ENCODE measurements around the gene TMEM120A. TPM values are rescaled to one million over a fixed set of nuclear protein-coding genes. Genes with fewer than 3 reads are reported as not detected.

The TMEM120A gene
- total RNA-seq, 1 donor = 10.9 TPM

- Histone ChIP-seq H3K9me3 (ENCODE audit: low read depth, low read length) (no peaks in the 10 kb centered on the region), H3K27me3 (ENCODE audit: insufficient read depth, low read length) (no peaks in the 10 kb centered on the region), H3K4me1 (ENCODE audit: insufficient read depth, low read length) (no peaks in the 10 kb centered on the region)
Measured at GRCh38 chr7:75961218-75961617, 33.2 kb downstream of the TMEM120A start.

GRCh38 chr7:75960372-75960771 lies 34.0 kb downstream of the TMEM120A start:
- H3K27me3 ChIP-seq (ENCODE audit: insufficient read depth, low read length) = no peaks in the 10 kb centered on the region
- H3K4me3 ChIP-seq (ENCODE audit: low read length) = no peak overlapping the region
- no peaks in the 10 kb centered on the region for H3K4me1 ChIP-seq (ENCODE audit: insufficient read depth, low read length)
- H3K9me3 ChIP-seq (ENCODE audit: low read depth, low read length) = no peaks in the 10 kb centered on the region

More at GRCh38 chr7:75961218-75961617, 33.2 kb downstream of the TMEM120A start:
- no peak overlapping the region for H3K4me3 ChIP-seq (ENCODE audit: low read length)

- Histone ChIP-seq H3K27me3 (ENCODE audit: insufficient read depth, low read length) (no peaks in the 10 kb centered on the region), H3K4me3 (ENCODE audit: low read length) (no peak overlapping the region), H3K9me3 (ENCODE audit: low read depth, low read length) (no peaks in the 10 kb centered on the region), H3K4me1 (ENCODE audit: insufficient read depth, low read length) (peaks cover 6% of the 10 kb centered on the region)
Measured at GRCh38 chr7:75958802-75959543, 35.4 kb downstream of the TMEM120A start.

- H3K4me3 ChIP-seq (ENCODE audit: low read length) = no peak overlapping the region
- H3K4me1 ChIP-seq (ENCODE audit: insufficient read depth, low read length) = peaks cover 15% of the 10 kb centered on the region
- no peaks in the 10 kb centered on the region for H3K27me3 ChIP-seq (ENCODE audit: insufficient read depth, low read length)
- H3K9me3 ChIP-seq (ENCODE audit: low read depth, low read length) = no peaks in the 10 kb centered on the region
Measured at GRCh38 chr7:75957021-75957736, 37.2 kb downstream of the TMEM120A start.

- peaks cover 26% of the 10 kb centered on the region for H3K4me1 ChIP-seq (ENCODE audit: insufficient read depth, low read length)
- H3K27me3 ChIP-seq (ENCODE audit: insufficient read depth, low read length) = no peaks in the 10 kb centered on the region
- H3K9me3 ChIP-seq (ENCODE audit: low read depth, low read length) = no peaks in the 10 kb centered on the region
- H3K4me3 ChIP-seq (ENCODE audit: low read length) = no peak overlapping the region
Measured at GRCh38 chr7:75955331-75955955, 39.0 kb downstream of the TMEM120A start.

- Histone ChIP-seq H3K4me3 (ENCODE audit: low read length) (no peak overlapping the region), H3K9me3 (ENCODE audit: low read depth, low read length) (no peaks in the 10 kb centered on the region), H3K4me1 (ENCODE audit: insufficient read depth, low read length) (peaks cover 32% of the 10 kb centered on the region), H3K27me3 (ENCODE audit: insufficient read depth, low read length) (no peaks in the 10 kb centered on the region)
Measured at GRCh38 chr7:75953931-75954330, 40.5 kb downstream of the TMEM120A start.

GRCh38 chr7:75953431-75953830 lies 41.0 kb downstream of the TMEM120A start:
- no peaks in the 10 kb centered on the region for H3K27me3 ChIP-seq (ENCODE audit: insufficient read depth, low read length)
- no peak overlapping the region for H3K4me3 ChIP-seq (ENCODE audit: low read length)
- H3K9me3 ChIP-seq (ENCODE audit: low read depth, low read length) = no peaks in the 10 kb centered on the region
- H3K4me1 ChIP-seq (ENCODE audit: insufficient read depth, low read length) = peaks cover 32% of the 10 kb centered on the region

GRCh38 chr7:75951506-75951905 lies 42.9 kb downstream of the TMEM120A start:
- Histone ChIP-seq H3K27me3 (ENCODE audit: insufficient read depth, low read length) (no peaks in the 10 kb centered on the region), H3K9me3 (ENCODE audit: low read depth, low read length) (no peaks in the 10 kb centered on the region), H3K4me3 (ENCODE audit: low read length) (no peak overlapping the region), H3K4me1 (ENCODE audit: insufficient read depth, low read length) (peaks cover 35% of the 10 kb centered on the region)

GRCh38 chr7:75950111-75950681 lies 44.2 kb downstream of the TMEM120A start:
- Histone ChIP-seq H3K9me3 (ENCODE audit: low read depth, low read length) (no peaks in the 10 kb centered on the region), H3K4me3 (ENCODE audit: low read length) (no peak overlapping the region), H3K4me1 (ENCODE audit: insufficient read depth, low read length) (peaks cover 48% of the 10 kb centered on the region), H3K27me3 (ENCODE audit: insufficient read depth, low read length) (no peaks in the 10 kb centered on the region)

GRCh38 chr7:75948179-75948578 lies 46.2 kb downstream of the TMEM120A start:
- Histone ChIP-seq H3K4me3 (ENCODE audit: low read length) (no peak overlapping the region), H3K9me3 (ENCODE audit: low read depth, low read length) (no peaks in the 10 kb centered on the region), H3K4me1 (ENCODE audit: insufficient read depth, low read length) (peaks cover 45% of the 10 kb centered on the region), H3K27me3 (ENCODE audit: insufficient read depth, low read length) (no peaks in the 10 kb centered on the region)

- H3K27me3 ChIP-seq (ENCODE audit: insufficient read depth, low read length) = no peaks in the 10 kb centered on the region
- no peak overlapping the region for H3K4me3 ChIP-seq (ENCODE audit: low read length)
- H3K9me3 ChIP-seq (ENCODE audit: low read depth, low read length) = no peaks in the 10 kb centered on the region
- peaks cover 42% of the 10 kb centered on the region for H3K4me1 ChIP-seq (ENCODE audit: insufficient read depth, low read length)
Measured at GRCh38 chr7:75946207-75946855, 48.1 kb downstream of the TMEM120A start.

- H3K4me3 ChIP-seq (ENCODE audit: low read length) = no peak overlapping the region
- no peaks in the 10 kb centered on the region for H3K9me3 ChIP-seq (ENCODE audit: low read depth, low read length)
- no peaks in the 10 kb centered on the region for H3K27me3 ChIP-seq (ENCODE audit: insufficient read depth, low read length)
- peaks cover 35% of the 10 kb centered on the region for H3K4me1 ChIP-seq (ENCODE audit: insufficient read depth, low read length)
Measured at GRCh38 chr7:75945297-75946168, 48.9 kb downstream of the TMEM120A start.

- no peaks in the 10 kb centered on the region for H3K27me3 ChIP-seq (ENCODE audit: insufficient read depth, low read length)
- H3K9me3 ChIP-seq (ENCODE audit: low read depth, low read length) = no peaks in the 10 kb centered on the region
Measured at GRCh38 chr7:75944507-75944906, 49.9 kb downstream of the TMEM120A start.

GRCh38 chr7:75943864-75944263 lies 50.5 kb downstream of the TMEM120A start:
- Histone ChIP-seq H3K9me3 (ENCODE audit: low read depth, low read length) (no peaks in the 10 kb centered on the region), H3K4me3 (ENCODE audit: low read length) (no peak overlapping the region), H3K4me1 (ENCODE audit: insufficient read depth, low read length) (peaks cover 27% of the 10 kb centered on the region), H3K27me3 (ENCODE audit: insufficient read depth, low read length) (no peaks in the 10 kb centered on the region)

More at GRCh38 chr7:75944507-75944906, 49.9 kb downstream of the TMEM120A start:
- peaks cover 27% of the 10 kb centered on the region for H3K4me1 ChIP-seq (ENCODE audit: insufficient read depth, low read length)
- H3K4me3 ChIP-seq (ENCODE audit: low read length) = no peak overlapping the region
